Mammary epithelial cell (primary cell): ENCODE measurements around the gene TAF11L4.
"Not testable (repeated sequence)": the region's sequence is repeated elsewhere in the genome, so short reads cannot be mapped to it uniquely, and the experiment has no call there.

ENCODE experiments used
- CTCF ChIP-seq, 2 donors: IDR thresholded peaks in 1 of 2; conservative IDR thresholded peaks in 1 of 2; 2 replicates each; pipeline ENCODE4 v1.5.1; 2011 to 2012; ENCODE audit warnings: inconsistent platforms in 2 of 2, low read length in 2 of 2, mild to moderate bottlenecking in 2 of 2, control low read depth in 1 of 2, low read depth in 1 of 2; ENCODE audit not compliant: insufficient read depth in 1 of 2; ENCODE audit errors: extremely low read depth in 1 of 2
- EZH2 ChIP-seq: IDR thresholded peaks from 2 replicates; pipeline ENCODE4 v1.6.1; 2012; ENCODE audit warnings: low read length, inconsistent platforms, borderline replicate concordance

DNA sequence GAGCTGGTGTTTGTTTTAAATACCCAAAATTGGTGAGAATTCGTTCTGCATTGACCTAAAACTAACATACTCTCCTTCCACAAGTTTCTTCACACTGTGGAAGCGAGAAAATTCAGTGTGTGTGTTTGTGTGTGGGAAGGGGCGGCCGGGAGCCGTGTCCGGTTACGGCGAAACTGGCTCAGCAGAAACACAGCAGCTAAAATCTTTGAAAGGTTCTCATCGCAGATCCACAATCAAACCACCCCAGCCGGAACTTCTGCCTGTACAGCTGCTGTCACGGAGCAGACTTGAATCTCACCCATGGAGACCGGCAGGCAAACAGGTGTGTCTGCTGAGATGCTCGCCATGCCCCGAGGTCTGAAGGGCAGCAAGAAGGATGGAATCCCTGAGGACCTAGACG is 3.3 kb downstream of the TAF11L4 start, which contains the start of gene TAF11L5:
- TF ChIP-seq CTCF (conservative IDR thresholded peaks at IDR 0.05 in 1 of 2, IDR thresholded peaks at IDR 0.05 in 1 of 2; ENCODE audit: extremely low read depth in 1 of 2, insufficient read depth in 1 of 2, low read depth in 1 of 2, low read length in 2 of 2); EZH2: not testable (repeated sequence)
